ENCODE data around the gene STAC3. TPM values are rescaled to one million over a fixed set of nuclear protein-coding genes. Genes with fewer than 3 reads are reported as not detected.

Gene STAC3
- total and polyA plus RNA-seq, 2 of the 8 experiments (the other 6 are each of a cell fraction or from before 2014, with no cell fraction given) = 0.70 to 1.3 TPM

DNA sequence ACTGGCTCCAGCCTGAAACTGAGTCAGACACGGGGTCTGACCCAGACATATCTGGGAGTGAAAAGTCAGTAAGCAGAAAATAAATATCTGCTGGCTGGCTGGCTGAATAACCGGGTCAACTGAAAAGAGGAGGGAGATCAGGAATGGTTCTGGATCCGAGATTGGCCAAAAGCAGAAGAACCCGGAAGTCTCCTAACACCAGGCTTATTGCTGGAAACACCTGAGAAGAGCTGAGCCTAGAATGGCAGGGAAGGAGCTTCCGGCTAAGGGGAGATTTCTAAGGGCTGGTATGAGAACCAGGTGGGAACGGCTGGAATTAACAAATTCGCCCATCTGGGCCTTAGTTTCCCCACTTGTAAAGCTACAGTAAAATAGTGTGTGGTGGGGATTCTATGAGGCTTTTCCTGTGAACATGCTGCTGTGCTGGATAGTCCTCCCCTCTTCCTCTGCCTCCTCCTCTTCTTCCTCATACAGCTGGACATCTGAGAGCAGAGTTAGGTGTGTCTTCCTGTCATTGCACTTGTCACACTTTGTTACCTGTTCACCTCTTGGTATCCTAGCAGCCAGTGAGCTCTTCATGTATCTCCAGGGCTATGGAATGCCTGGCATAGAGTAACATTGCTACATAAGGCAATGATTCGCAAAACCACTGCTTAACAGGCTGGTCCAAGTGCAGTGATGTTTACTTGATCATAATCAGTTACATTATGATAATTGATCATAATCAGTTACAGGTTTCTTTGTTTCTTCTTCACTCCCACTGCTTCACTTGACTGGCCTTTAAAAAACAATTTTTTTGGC is 23.5 kb downstream of the STAC3 start:
- CTCF ChIA-PET (ENCODE audit: partially characterized antibody) = interaction anchor here (0.5 to 27.9 kb wide), 14 partner anchors 12 to 383 kb away, joined by 3 to 726 read pairs (median 4); partner anchors contain the start of genes ARHGEF25, NXPH4 and STAC3
- Histone ChIP-seq H2BK5ac (ENCODE audit: low read depth, low read length) (no peak overlapping the region; the same call in 1 of the 2 replicates), H2BK120ac (replicated peaks; ENCODE audit: low read depth, low read length) (no peak overlapping the region), H2AFZ (ENCODE audit: low read length) (no peak overlapping the region), H4K8ac (ENCODE audit: extremely low read depth, insufficient read depth, low read length) (no peak overlapping the region), H3K9me3 (ENCODE audit: insufficient read depth in 2 of 2, low read depth in 1 of 2, low read length in 1 of 2) (no peaks in the 10 kb centered on the region), H2AK5ac (ENCODE audit: low read depth, low read length) (no peak overlapping the region), H4K5ac (ENCODE audit: insufficient read length, low read depth, low read length) (no peak overlapping the region), H3K27ac (ENCODE audit: low read depth, low read length) (no peak overlapping the region), H3K18ac (ENCODE audit: extremely low read depth, low read length) (peak overlapping the region; percentile 22; the same call in 1 of the 2 replicates), H2BK15ac (ENCODE audit: low read length) (peak overlapping the region; percentile 61), H3K56ac (replicated peaks; ENCODE audit: insufficient read length, low read depth, low read length) (no peak overlapping the region), H3K23ac (ENCODE audit: insufficient read length) (no peak overlapping the region), H3K23me2 (ENCODE audit: low read depth, low read length) (peaks cover 14% of the 10 kb centered on the region), H3K4ac (replicated peaks; ENCODE audit: insufficient read length, low read depth, low read length) (no peak overlapping the region), H2BK12ac (ENCODE audit: low read depth, low read length) (peak overlapping the region; percentile 3; the same call in 1 of the 2 replicates), H2BK20ac (ENCODE audit: low read length) (no peak overlapping the region), H3K4me3 (ENCODE audit: extremely low read depth in 1 of 4, insufficient read depth in 2 of 4, low read depth in 3 of 4, low read length in 4 of 4) (peak overlapping the region; percentile 21 to 64 (median 46); a peak in 7 of 8 replicates), H3K4me1 (replicated peaks in 1 of 4; ENCODE audit: control insufficient read depth in 3 of 4, insufficient read depth in 4 of 4, low read length in 3 of 4) (peaks cover 4 to 47% (median 25%) of the 10 kb centered on the region in 4 experiments), H3K79me2 (ENCODE audit: control insufficient read depth in 1 of 2, insufficient read depth in 2 of 2, low read length in 2 of 2) (peaks cover 6 to 15% of the 10 kb centered on the region in 2 experiments; a peak in 3 of 4 replicates), H3K79me1 (ENCODE audit: low read depth, low read length) (peaks cover 11% of the 10 kb centered on the region), H3K9ac (replicated peaks in 1 of 4; ENCODE audit: extremely low read depth in 1 of 4, low read depth in 3 of 4, low read length in 3 of 4) (no peak overlapping the region), H3K14ac (ENCODE audit: insufficient read length) (no peak overlapping the region), H3K36me3 (ENCODE audit: control insufficient read depth in 2 of 4, insufficient read depth in 4 of 4, low read length in 3 of 4) (peaks cover 12 to 21% (median 15%) of the 10 kb centered on the region in 4 experiments), H4K91ac (replicated peaks; ENCODE audit: insufficient read length, low read length) (peak overlapping the region; percentile 48), H3K27me3 (replicated peaks in 1 of 4; ENCODE audit: control insufficient read depth in 3 of 4, extremely low read depth in 1 of 4, insufficient read depth in 3 of 4, low read length in 3 of 4) (peaks cover 29 to 55% (median 49%) of the 10 kb centered on the region in 4 experiments), H4K20me1 (replicated peaks in 1 of 2; ENCODE audit: control insufficient read depth in 1 of 2, insufficient read depth in 2 of 2, low read length in 2 of 2) (peaks cover 5 to 17% of the 10 kb centered on the region in 2 experiments), H3K4me2 (ENCODE audit: insufficient read depth in 1 of 2, low read depth in 2 of 2, low read length in 2 of 2) (peak overlapping the region; percentile 94 to 96)
- 46% methylated on average over 7 of the region's 8 CpGs; no CpG with 5 or more reads in 1 of the 2 experiments for WGBS, 2 experiments (ENCODE audit: extremely low coverage in 1 of 2, insufficient coverage in 1 of 2, insufficient read length in 1 of 2, insufficient replicate concordance in 2 of 2, low coverage in 1 of 2, low lambda C conversion rate in 2 of 2, missing lambda C conversion rate in 1 of 2)
- FAIRE-seq = no peak
- POLR2A ChIA-PET (ENCODE audit: partially characterized antibody) = interaction anchor here (0.5 to 22.1 kb wide), 11 partner anchors 11 to 588 kb away, joined by 3 to 852 read pairs (median 4); partner anchors contain the start of genes LRP1, NXPH4, SHMT2 and STAC3
- TF ChIP-seq, protein P1, sequence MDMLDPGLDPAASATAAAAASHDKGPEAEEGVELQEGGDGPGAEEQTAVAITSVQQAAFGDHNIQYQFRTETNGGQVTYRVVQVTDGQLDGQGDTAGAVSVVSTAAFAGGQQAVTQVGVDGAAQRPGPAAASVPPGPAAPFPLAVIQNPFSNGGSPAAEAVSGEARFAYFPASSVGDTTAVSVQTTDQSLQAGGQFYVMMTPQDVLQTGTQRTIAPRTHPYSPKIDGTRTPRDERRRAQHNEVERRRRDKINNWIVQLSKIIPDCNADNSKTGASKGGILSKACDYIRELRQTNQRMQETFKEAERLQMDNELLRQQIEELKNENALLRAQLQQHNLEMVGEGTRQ (IDR thresholded peaks at IDR 0.05; ENCODE audit: low read length) = no peak
- TF ChIP-seq HDAC6 (IDR thresholded peaks at IDR 0.05; ENCODE audit: low read depth, low read length) = no peak
- no peak for DNase-seq (ENCODE audit: low read depth in 1 of 2, low spot score in 2 of 2)
